Measurements from ENCODE around the gene DIMT1.

GRCh38 chr5:62385816-62386400 is 17.8 kb downstream of the DIMT1 start:
- no peak for TF ChIP-seq SREBF2 (IDR thresholded peaks at IDR 0.05)
- TF ChIP-seq ZFP36 (IDR thresholded peaks at IDR 0.05; ENCODE audit: borderline replicate concordance, partially characterized antibody): no peak
- no peak for TF ChIP-seq TFCP2L1 (CRISPR knock-in tag; IDR thresholded peaks at IDR 0.05)
- no peak for TF ChIP-seq CTCF (IDR thresholded peaks at IDR 0.05)
- TF ChIP-seq BHLHE40 (IDR thresholded peaks at IDR 0.05; ENCODE audit: low read depth, low read length): no peak
- no peak for TF ChIP-seq CHD2 (IDR thresholded peaks at IDR 0.05; ENCODE audit: low read length, partially characterized antibody)
- TF ChIP-seq MYC (IDR thresholded peaks at IDR 0.05; ENCODE audit: borderline replicate concordance, low read length): no peak
- no peak for TF ChIP-seq ESRRA (IDR thresholded peaks at IDR 0.05; ENCODE audit: borderline replicate concordance, low read length)
- no peak for TF ChIP-seq RAD21 (conservative IDR thresholded peaks at IDR 0.05 in 1 of 2, IDR thresholded peaks at IDR 0.05 in 1 of 2)
- no peak for TF ChIP-seq SMC3 (IDR thresholded peaks at IDR 0.05)
- TF ChIP-seq MAX (IDR thresholded peaks at IDR 0.05): no peak
